ENCODE measurements around the gene ADD1.

ADD1 gene

GRCh38 chr4:2803624-2804448, 39.8 kb upstream of the ADD1 start:
- no peak overlapping the region for H2AFZ ChIP-seq
- no peak overlapping the region for H3K4me3 ChIP-seq (ENCODE audit: low read depth, low read length)
- H3K9ac ChIP-seq, result no peak overlapping the region
- no peak overlapping the region for H3K27ac ChIP-seq
- no peak overlapping the region for H3K4me2 ChIP-seq (ENCODE audit: low read length)
- no peaks in the 10 kb centered on the region for H3K9me3 ChIP-seq (ENCODE audit: control insufficient read depth, low read length)
- TF ChIP-seq CTCF (IDR thresholded peaks at IDR 0.05), result no peak
- H3K27me3 ChIP-seq (ENCODE audit: control insufficient read depth, insufficient read depth, low read length), result no peaks in the 10 kb centered on the region
- no peaks in the 10 kb centered on the region for H3K36me3 ChIP-seq (ENCODE audit: control insufficient read depth, insufficient read depth, low read length)
- H3K4me1 ChIP-seq, result peaks cover 5% of the 10 kb centered on the region
- H3K79me2 ChIP-seq, result peaks cover 36% of the 10 kb centered on the region

GRCh38 chr4:2804449-2804972, 39.1 kb upstream of the ADD1 start:
- H3K36me3 ChIP-seq (ENCODE audit: control insufficient read depth, insufficient read depth, low read length), result no peaks in the 10 kb centered on the region

GRCh38 chr4:2804973-2805501, 38.6 kb upstream of the ADD1 start:
- no peak overlapping the region for H3K4me3 ChIP-seq (ENCODE audit: low read depth, low read length)

More at GRCh38 chr4:2804449-2804972, 39.1 kb upstream of the ADD1 start:
- Histone ChIP-seq H3K9me3 (ENCODE audit: control insufficient read depth, low read length) (no peaks in the 10 kb centered on the region), H3K9ac (no peak overlapping the region), H3K4me1 (no peaks in the 10 kb centered on the region), H3K4me2 (ENCODE audit: low read length) (no peak overlapping the region), H3K79me2 (peaks cover 30% of the 10 kb centered on the region), H3K4me3 (ENCODE audit: low read depth, low read length) (no peak overlapping the region), H2AFZ (no peak overlapping the region), H3K27me3 (ENCODE audit: control insufficient read depth, insufficient read depth, low read length) (no peaks in the 10 kb centered on the region), H3K27ac (no peak overlapping the region)
- TF ChIP-seq CTCF (IDR thresholded peaks at IDR 0.05), result no peak

GRCh38 chr4:2805712-2806389, 37.8 kb upstream of the ADD1 start:
- no peak for TF ChIP-seq CTCF (IDR thresholded peaks at IDR 0.05)
- no peaks in the 10 kb centered on the region for H3K4me1 ChIP-seq
- H3K36me3 ChIP-seq (ENCODE audit: control insufficient read depth, insufficient read depth, low read length), result no peaks in the 10 kb centered on the region
- H3K27ac ChIP-seq, result no peak overlapping the region
- H2AFZ ChIP-seq, result no peak overlapping the region
- H3K4me2 ChIP-seq (ENCODE audit: low read length), result no peak overlapping the region
- no peak overlapping the region for H3K9ac ChIP-seq
- peaks cover 26% of the 10 kb centered on the region for H3K79me2 ChIP-seq
- no peaks in the 10 kb centered on the region for H3K27me3 ChIP-seq (ENCODE audit: control insufficient read depth, insufficient read depth, low read length)
- H3K4me3 ChIP-seq (ENCODE audit: low read depth, low read length), result no peak overlapping the region
- H3K9me3 ChIP-seq (ENCODE audit: control insufficient read depth, low read length), result no peaks in the 10 kb centered on the region

More at GRCh38 chr4:2804973-2805501, 38.6 kb upstream of the ADD1 start:
- H3K27me3 ChIP-seq (ENCODE audit: control insufficient read depth, insufficient read depth, low read length), result no peaks in the 10 kb centered on the region
- H3K9me3 ChIP-seq (ENCODE audit: control insufficient read depth, low read length), result no peaks in the 10 kb centered on the region
- H3K4me2 ChIP-seq (ENCODE audit: low read length), result no peak overlapping the region
- H3K9ac ChIP-seq, result no peak overlapping the region
- no peak for TF ChIP-seq CTCF (IDR thresholded peaks at IDR 0.05)
- no peaks in the 10 kb centered on the region for H3K36me3 ChIP-seq (ENCODE audit: control insufficient read depth, insufficient read depth, low read length)
- no peaks in the 10 kb centered on the region for H3K4me1 ChIP-seq
- peaks cover 26% of the 10 kb centered on the region for H3K79me2 ChIP-seq
- H3K27ac ChIP-seq, result no peak overlapping the region
- H2AFZ ChIP-seq, result no peak overlapping the region
